Astrocyte of the spinal cord (primary cell): ENCODE results near the gene CAV3.
A peak's percentile ranks its signal among the peaks of the same experiment; 100 is the strongest.

Experiments used
- DNase-seq: peaks from one replicate; pipeline ENCODE4 v3.0.0; 2011; ENCODE audit warnings: low read depth, low spot score
- H3K4me3 ChIP-seq: 2 replicates; pipeline ENCODE4 v1.5.1; 2011; ENCODE audit warnings: low read depth, mild to moderate bottlenecking, low read length, moderate library complexity
- CTCF ChIP-seq: IDR thresholded peaks from 2 replicates; pipeline ENCODE4 v1.5.1; 2012; ENCODE audit warnings: low read depth, mild to moderate bottlenecking, low read length, inconsistent platforms
- in situ Hi-C: cut with HindIII; loops from 2 replicates; pipeline ENCODE4 v1.10.0; 2017; ENCODE audit warnings: low sequenced_read_pairs

The CAV3 gene

GRCh38 chr3:8780279-8780678 lies 46.7 kb downstream of the CAV3 start:
- in situ Hi-C loops = no loop called here
- H3K4me3 ChIP-seq = no peak overlapping the region
- TF ChIP-seq CTCF = no peak
- no peak for DNase-seq

- no peak for TF ChIP-seq CTCF
- DNase-seq = peak; percentile 64
- H3K4me3 ChIP-seq = no peak overlapping the region
- in situ Hi-C loops = no loop called here
Measured at GRCh38 chr3:8784676-8785435, 51.3 kb downstream of the CAV3 start.

- no peak for DNase-seq
- no peak overlapping the region for H3K4me3 ChIP-seq
- in situ Hi-C loops = no loop called here
- TF ChIP-seq CTCF = no peak
Measured at GRCh38 chr3:8790529-8790928, 56.9 kb downstream of the CAV3 start.

GRCh38 chr3:8793242-8793641 lies 59.6 kb downstream of the CAV3 start:
- peak; percentile 70 for DNase-seq
- in situ Hi-C loops = no loop called here

GRCh38 chr3:8794247-8794646 lies 60.6 kb downstream of the CAV3 start:
- H3K4me3 ChIP-seq = no peak overlapping the region
- in situ Hi-C loops = no loop called here
- TF ChIP-seq CTCF = no peak
- no peak for DNase-seq

More at GRCh38 chr3:8793242-8793641, 59.6 kb downstream of the CAV3 start:
- H3K4me3 ChIP-seq = no peak overlapping the region
- no peak for TF ChIP-seq CTCF
